HL-60 (cell line): ENCODE data around the gene ARHGEF1.

ENCODE experiments used
- CTCF ChIP-seq: IDR thresholded peaks from one replicate; pipeline ENCODE4 v1.5.1; 2011; ENCODE audit warnings: low read length, control low read depth, inconsistent platforms; ENCODE audit not compliant: insufficient read depth
- GABPA ChIP-seq: IDR thresholded peaks from 2 replicates; pipeline ENCODE4 v1.6.1; 2012; ENCODE audit warnings: low read depth
- REST ChIP-seq: IDR thresholded peaks from 2 replicates; pipeline ENCODE4 v1.6.1; 2012; ENCODE audit warnings: low read depth; ENCODE audit not compliant: insufficient replicate concordance
- SPI1 ChIP-seq: IDR thresholded peaks from 2 replicates; pipeline ENCODE4 v1.6.1; 2012; ENCODE audit warnings: low read depth, mild to moderate bottlenecking, borderline replicate concordance

GRCh38 chr19:41926763-41927496 is 43.9 kb downstream of the ARHGEF1 start:
- TF ChIP-seq CTCF, result no peak
- TF ChIP-seq GABPA, result no peak
- no peak for TF ChIP-seq SPI1
- TF ChIP-seq REST, result no peak
